IMR-90 (cell line): ENCODE results near the gene COL4A1. TPM values are rescaled to one million over a fixed set of nuclear protein-coding genes. Genes with fewer than 3 reads are reported as not detected.

Experiments used
- polyA plus RNA-seq, 3 experiments: library from polyadenylated mRNA; depleted of rRNA; stranded (reverse); fragments of >200 nt; gene quantifications; 2 replicates each; pipeline ENCODE4 v1.2.3, GENCODE V29; 2012; ENCODE audit warnings: low replicate concordance in 1 of 3
- total RNA-seq: library from RNA; depleted of rRNA; stranded (reverse); fragments of >200 nt; gene quantifications from 2 replicates; pipeline ENCODE4 v1.2.3, GENCODE V29; 2012
- TF ChIP-seq, protein P1 (sequence below): conservative IDR thresholded peaks from 2 replicates; pipeline ENCODE4 v1.5.1; 2012; ENCODE audit warnings: mild to moderate bottlenecking, low read depth, low read length, improper control_type of control experiment

Gene COL4A1
- total and polyA plus RNA-seq, 2 of the 4 experiments (the other 2 are of a cell fraction) = 230 to 337 TPM

DNA sequence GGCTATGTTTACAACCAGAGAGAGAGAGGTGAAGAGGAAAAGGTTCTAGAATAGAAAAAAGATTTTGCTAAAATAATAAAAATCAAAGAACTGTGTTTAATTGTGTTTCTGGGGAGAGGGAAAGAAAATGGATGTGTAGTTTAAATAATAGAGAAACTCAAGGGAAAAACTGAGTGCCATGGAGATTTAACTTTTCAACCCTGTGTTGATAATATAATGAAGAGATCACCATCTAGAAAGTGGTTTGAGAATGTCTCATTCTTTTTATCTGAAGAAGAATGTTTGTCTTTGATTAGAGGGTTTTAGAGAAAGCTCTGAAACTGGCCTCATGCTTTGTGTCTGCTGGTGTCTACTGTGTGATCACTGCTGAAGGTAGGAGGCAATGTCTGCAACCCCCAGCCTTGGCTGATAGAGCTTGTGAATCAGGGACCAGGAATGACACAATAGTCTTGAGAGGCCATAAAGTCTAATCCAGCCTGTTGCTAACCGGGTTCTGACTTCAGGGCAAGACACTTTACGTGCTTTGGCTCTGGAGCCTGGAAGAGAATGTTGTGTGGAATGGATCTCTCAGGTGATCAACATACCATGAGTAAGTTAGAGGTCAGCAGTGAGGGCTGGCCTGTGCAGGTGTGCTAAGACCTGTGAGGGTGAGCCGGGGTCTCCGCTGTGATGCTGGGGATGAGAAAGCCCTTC, 5.5 kb upstream of the COL4A1 start (continued):
- TF ChIP-seq, protein P1, sequence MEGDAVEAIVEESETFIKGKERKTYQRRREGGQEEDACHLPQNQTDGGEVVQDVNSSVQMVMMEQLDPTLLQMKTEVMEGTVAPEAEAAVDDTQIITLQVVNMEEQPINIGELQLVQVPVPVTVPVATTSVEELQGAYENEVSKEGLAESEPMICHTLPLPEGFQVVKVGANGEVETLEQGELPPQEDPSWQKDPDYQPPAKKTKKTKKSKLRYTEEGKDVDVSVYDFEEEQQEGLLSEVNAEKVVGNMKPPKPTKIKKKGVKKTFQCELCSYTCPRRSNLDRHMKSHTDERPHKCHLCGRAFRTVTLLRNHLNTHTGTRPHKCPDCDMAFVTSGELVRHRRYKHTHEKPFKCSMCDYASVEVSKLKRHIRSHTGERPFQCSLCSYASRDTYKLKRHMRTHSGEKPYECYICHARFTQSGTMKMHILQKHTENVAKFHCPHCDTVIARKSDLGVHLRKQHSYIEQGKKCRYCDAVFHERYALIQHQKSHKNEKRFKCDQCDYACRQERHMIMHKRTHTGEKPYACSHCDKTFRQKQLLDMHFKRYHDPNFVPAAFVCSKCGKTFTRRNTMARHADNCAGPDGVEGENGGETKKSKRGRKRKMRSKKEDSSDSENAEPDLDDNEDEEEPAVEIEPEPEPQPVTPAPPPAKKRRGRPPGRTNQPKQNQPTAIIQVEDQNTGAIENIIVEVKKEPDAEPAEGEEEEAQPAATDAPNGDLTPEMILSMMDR = peak; percentile 20; the same call in 1 of the 2 replicates
